GM12878 (cell line): Measurements from ENCODE around the gene KRT72. TPM values are rescaled to one million over a fixed set of nuclear protein-coding genes. Genes with fewer than 3 reads are reported as not detected.

Experiments used
- ATAC-seq: fragments of 200-7000 bp; cut with Tn5 transposase; 3 replicates; pipeline ENCODE4 v1.9.1; 2020; ENCODE audit warnings: mild to moderate bottlenecking, moderate library complexity
- BruUV-seq: library from RNA; stranded (reverse); fragments of 400-500 nt; replicated peaks from 2 replicates; lab custom pipeline; 2021; lab: Mats Ljungman, UMichigan
- CTCF ChIA-PET: fragments of 300-600 bp; sonication (Branson Sonifier 250); formaldehyde crosslinking; extraction: SDS; loops from one replicate; lab custom pipeline; 2021; ENCODE audit warnings: inconsistent platforms; lab: Yijun Ruan, JAX
- POLR2A ChIA-PET: fragments of 350-600 bp; formaldehyde crosslinking; extraction: SDS; loops from one replicate; lab custom pipeline; 2021; ENCODE audit warnings: inconsistent platforms; lab: Charles Lee
- RAD21 ChIA-PET: fragments of 300-600 bp; sonication (Branson Sonifier 250); formaldehyde crosslinking; loops from one replicate; lab custom pipeline; 2023; ENCODE audit warnings: antibody characterized with exemption; ENCODE audit not compliant: unreplicated experiment; lab: Charles Lee
- SMC1A ChIA-PET: fragments of 300-600 bp; sonication (Branson Sonifier 250); formaldehyde crosslinking; loops from one replicate; lab custom pipeline; 2023; ENCODE audit not compliant: unreplicated experiment, uncharacterized antibody; lab: Charles Lee
- DNase-seq: peaks from one replicate; pipeline ENCODE4 v3.0.0-alpha.2; 2011; ENCODE audit warnings: low read depth, low spot score
- FAIRE-seq: peaks from 3 replicates; lab custom pipeline; 2011; peaks lifted over from hg19 to GRCh38; lab: Jason Lieb, UNC
- H2AFZ ChIP-seq: 2 replicates; pipeline ENCODE4 v1.6.0; 2011; ENCODE audit warnings: low read depth, low read length, control low read depth; ENCODE audit not compliant: control insufficient read depth
- H3K27ac ChIP-seq: 2 replicates; pipeline ENCODE4 v1.5.1; 2011; ENCODE audit warnings: control low read depth; ENCODE audit not compliant: control insufficient read depth, insufficient read depth
- H3K27me3 ChIP-seq, 2 experiments: replicated peaks in 1 of 2; 2 replicates each; pipeline versions ENCODE4 v1.6.0 to v1.6.1; 2011; ENCODE audit warnings: low read length in 1 of 2; ENCODE audit not compliant: control insufficient read depth in 2 of 2, insufficient read depth in 2 of 2
- H3K36me3 ChIP-seq, 2 experiments: 2 replicates each; pipeline ENCODE4 v1.5.1; 2011; ENCODE audit warnings: low read length in 1 of 2; ENCODE audit not compliant: control insufficient read depth in 2 of 2, insufficient read depth in 2 of 2
- H3K4me1 ChIP-seq: 2 replicates; pipeline ENCODE4 v1.6.1; 2011; ENCODE audit warnings: mild to moderate bottlenecking, low read length, moderate library complexity, mixed read lengths; ENCODE audit not compliant: control insufficient read depth, insufficient read depth
- H3K4me2 ChIP-seq: 2 replicates; pipeline ENCODE4 v1.6.0; 2011; ENCODE audit warnings: control low read depth; ENCODE audit not compliant: control insufficient read depth, insufficient read depth
- H3K4me3 ChIP-seq: fragments of 200-600 bp; sonication (generic); 2 replicates; pipeline ENCODE4 v1.5.1; 2016
- H3K79me2 ChIP-seq: 2 replicates; pipeline ENCODE4 v1.6.0; 2011; ENCODE audit warnings: low read length; ENCODE audit not compliant: control insufficient read depth, insufficient read depth
- H3K9ac ChIP-seq: 2 replicates; pipeline ENCODE4 v1.8.0; 2011; ENCODE audit warnings: low read length, control low read depth, mixed read lengths; ENCODE audit not compliant: control insufficient read depth, insufficient read depth
- H3K9me3 ChIP-seq: replicated peaks from 3 replicates; pipeline ENCODE4 v1.5.1; 2011; ENCODE audit warnings: mild to moderate bottlenecking, low read length; ENCODE audit not compliant: control insufficient read depth, insufficient read depth
- H4K20me1 ChIP-seq: 2 replicates; pipeline ENCODE4 v1.6.0; 2011; ENCODE audit not compliant: control insufficient read depth, insufficient read depth
- BRCA1 ChIP-seq: IDR thresholded peaks from 2 replicates; pipeline ENCODE4 v1.6.1; 2011; ENCODE audit warnings: low read depth, low read length, improper control_type of control experiment
- EGR1 ChIP-seq, 2 experiments: IDR thresholded peaks; 1 replicate in 1 of 2; 2 replicates in 1 of 2; pipeline ENCODE4 v1.6.1; 2011 to 2012; ENCODE audit warnings: low read depth in 2 of 2, low read length in 2 of 2, borderline replicate concordance in 1 of 2, mild to moderate bottlenecking in 1 of 2, moderate library complexity in 1 of 2
- ESRRA ChIP-seq: IDR thresholded peaks from 2 replicates; pipeline ENCODE4 v1.6.1; 2012; ENCODE audit warnings: mild to moderate bottlenecking, low read length, improper control_type of control experiment
- FOXK2 ChIP-seq: fragments of 450-650 bp; IDR thresholded peaks from 2 replicates; pipeline ENCODE4 v1.6.1; 2017; ENCODE audit warnings: mild to moderate bottlenecking, moderate library complexity
- KLF5 ChIP-seq: fragments of 450-650 bp; IDR thresholded peaks from 2 replicates; pipeline ENCODE4 v1.6.1; 2014; ENCODE audit warnings: mild to moderate bottlenecking; ENCODE audit not compliant: partially characterized antibody
- MXI1 ChIP-seq: fragments of 150-350 bp; IDR thresholded peaks from 2 replicates; pipeline ENCODE4 v1.6.1; 2011; ENCODE audit warnings: low read depth, mild to moderate bottlenecking, inconsistent platforms, low read length, improper control_type of control experiment
- NR2C2 ChIP-seq: IDR thresholded peaks from 2 replicates; pipeline ENCODE4 v1.6.1; 2011; ENCODE audit warnings: borderline replicate concordance, low read depth; ENCODE audit not compliant: control insufficient read depth, insufficient read length
- RAD51 ChIP-seq: fragments of 450-650 bp; IDR thresholded peaks from 2 replicates; pipeline ENCODE4 v1.6.1; 2016; ENCODE audit warnings: moderate library complexity, mild to moderate bottlenecking, inconsistent platforms
- ZNF622 ChIP-seq: fragments of 450-650 bp; IDR thresholded peaks from 2 replicates; pipeline ENCODE4 v1.6.1; 2017; ENCODE audit warnings: mild to moderate bottlenecking, inconsistent platforms
- WGBS: methylation state at CpG from one replicate; pipeline ENCODE4 v1.1.6; 2016; ENCODE audit warnings: low lambda C conversion rate; ENCODE audit not compliant: insufficient replicate concordance, insufficient coverage; ENCODE audit errors: missing lambda C conversion rate; 5-methylcytosine and 5-hydroxymethylcytosine counted together
- in situ Hi-C: fragments of 300-500 bp; cut with MboI; formaldehyde crosslinking; loops from 9 replicates; pipeline ENCODE4 v1.14.3; 2018; ENCODE audit warnings: mixed read lengths
- intact Hi-C: fragments of 100-400 bp; cut with micrococcal nuclease; formaldehyde crosslinking; loops from one replicate; pipeline ENCODE4 v1.14.2; 2022; ENCODE audit not compliant: unreplicated experiment
- polyA plus RNA-seq, 11 experiments: library from polyadenylated mRNA; depleted of rRNA in 4 of 11; unstranded in 6 of 11; stranded (reverse) in 5 of 11; fragments of >200 nt; fragmentation: Nextera tagmentation in 4 of 11; fragmentation: Illumina TruSeq in 1 of 11; extraction: Ambion mirVana in 4 of 11; extraction: Trizol in 1 of 11; gene quantifications; 1 replicate in 1 of 11; 2 replicates in 10 of 11; pipeline versions ENCODE4 v1.2.1 to v1.2.3, GENCODE V29; 2011 to 2016; ENCODE audit warnings: inconsistent platforms in 2 of 11, missing spikeins in 2 of 11, low read depth in 1 of 11
- total RNA-seq, 4 experiments: library from RNA; depleted of rRNA in 3 of 4; stranded (reverse); fragments of >200 nt in 3 of 4; fragmentation: Illumina TruSeq in 1 of 4; extraction: Trizol in 1 of 4; gene quantifications; 2 replicates each; pipeline versions ENCODE4 v1.2.1 to v1.2.3, GENCODE V29; 2013 to 2021
- TF ChIP-seq, protein P1 (sequence below): fragments of 450-650 bp; IDR thresholded peaks from 2 replicates; pipeline ENCODE4 v1.6.1; 2016; ENCODE audit warnings: mild to moderate bottlenecking
- TF ChIP-seq, protein P2 (sequence below): fragments of 450-650 bp; conservative IDR thresholded peaks from 2 replicates; pipeline ENCODE4 v1.6.1; 2017; ENCODE audit warnings: mild to moderate bottlenecking, moderate library complexity

Gene KRT72
- total and polyA plus RNA-seq, 10 of the 15 experiments (the other 5 are each of a cell fraction or from before 2014, with no cell fraction given): not detected

DNA sequence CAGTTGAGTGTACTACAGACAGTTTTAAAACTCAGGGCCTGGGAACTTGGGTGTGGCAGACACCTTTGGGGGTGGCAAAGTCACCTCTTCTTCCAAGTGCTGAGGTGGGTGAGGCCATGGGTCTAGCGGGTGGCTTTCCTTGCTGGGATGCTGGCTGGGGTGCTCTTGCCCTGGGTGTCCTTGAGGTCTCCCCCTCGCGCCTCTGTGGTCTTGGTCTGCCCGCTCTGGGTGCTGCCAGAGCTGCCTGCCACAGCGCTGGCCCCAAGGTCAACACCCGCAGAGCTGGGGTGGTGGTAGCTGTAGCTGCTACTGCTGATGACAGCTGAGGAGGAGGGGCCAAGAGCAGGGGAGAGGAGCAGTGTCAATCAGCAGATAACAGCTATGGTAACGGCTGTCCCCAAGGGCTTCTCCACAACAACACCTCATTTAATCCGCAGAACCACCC lies 34.4 kb downstream of the KRT72 start:
- CTCF ChIA-PET: interaction anchor here (1.2 kb wide), 1 partner anchor 8 kb away, joined by 3 read pairs; no protein-coding TSS in a partner anchor
- intact Hi-C loops: no loop called here
- H3K4me2 ChIP-seq: no peak overlapping the region
- H2AFZ ChIP-seq: no peak overlapping the region
- no peak overlapping the region for H3K4me3 ChIP-seq
- WGBS: 42% methylated on average over 8 of the region's 8 CpGs
- BruUV-seq: no TSS peak
- no peaks in the 10 kb centered on the region for H3K36me3 ChIP-seq
- DNase-seq: no peak
- ATAC-seq: no peak
- 0 out of 2 replicates have a peak, but pooled peaks cover 2% of the 10 kb centered on the region for H4K20me1 ChIP-seq
- H3K9ac ChIP-seq: no peak overlapping the region
- POLR2A ChIA-PET: no interaction called here
- in situ Hi-C loops: no loop called here
- no peak for FAIRE-seq
- RAD21 ChIA-PET: no interaction called here
- H3K4me1 ChIP-seq: no peaks in the 10 kb centered on the region
- H3K27me3 ChIP-seq: peaks cover 2 to 8% of the 10 kb centered on the region in 2 experiments; a peak in 3 of 4 replicates
- SMC1A ChIA-PET: no interaction called here
- no peaks in the 10 kb centered on the region for H3K79me2 ChIP-seq
- TF ChIP-seq, protein P1, sequence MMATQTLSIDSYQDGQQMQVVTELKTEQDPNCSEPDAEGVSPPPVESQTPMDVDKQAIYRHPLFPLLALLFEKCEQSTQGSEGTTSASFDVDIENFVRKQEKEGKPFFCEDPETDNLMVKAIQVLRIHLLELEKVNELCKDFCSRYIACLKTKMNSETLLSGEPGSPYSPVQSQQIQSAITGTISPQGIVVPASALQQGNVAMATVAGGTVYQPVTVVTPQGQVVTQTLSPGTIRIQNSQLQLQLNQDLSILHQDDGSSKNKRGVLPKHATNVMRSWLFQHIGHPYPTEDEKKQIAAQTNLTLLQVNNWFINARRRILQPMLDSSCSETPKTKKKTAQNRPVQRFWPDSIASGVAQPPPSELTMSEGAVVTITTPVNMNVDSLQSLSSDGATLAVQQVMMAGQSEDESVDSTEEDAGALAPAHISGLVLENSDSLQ: peak; percentile 67
- TF ChIP-seq, protein P2, sequence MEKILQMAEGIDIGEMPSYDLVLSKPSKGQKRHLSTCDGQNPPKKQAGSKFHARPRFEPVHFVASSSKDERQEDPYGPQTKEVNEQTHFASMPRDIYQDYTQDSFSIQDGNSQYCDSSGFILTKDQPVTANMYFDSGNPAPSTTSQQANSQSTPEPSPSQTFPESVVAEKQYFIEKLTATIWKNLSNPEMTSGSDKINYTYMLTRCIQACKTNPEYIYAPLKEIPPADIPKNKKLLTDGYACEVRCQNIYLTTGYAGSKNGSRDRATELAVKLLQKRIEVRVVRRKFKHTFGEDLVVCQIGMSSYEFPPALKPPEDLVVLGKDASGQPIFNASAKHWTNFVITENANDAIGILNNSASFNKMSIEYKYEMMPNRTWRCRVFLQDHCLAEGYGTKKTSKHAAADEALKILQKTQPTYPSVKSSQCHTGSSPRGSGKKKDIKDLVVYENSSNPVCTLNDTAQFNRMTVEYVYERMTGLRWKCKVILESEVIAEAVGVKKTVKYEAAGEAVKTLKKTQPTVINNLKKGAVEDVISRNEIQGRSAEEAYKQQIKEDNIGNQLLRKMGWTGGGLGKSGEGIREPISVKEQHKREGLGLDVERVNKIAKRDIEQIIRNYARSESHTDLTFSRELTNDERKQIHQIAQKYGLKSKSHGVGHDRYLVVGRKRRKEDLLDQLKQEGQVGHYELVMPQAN: no peak
- TF ChIP-seq, all 136 proteins: peak for 1
- no peak overlapping the region for H3K27ac ChIP-seq
- no peaks in the 10 kb centered on the region for H3K9me3 ChIP-seq

DNA sequence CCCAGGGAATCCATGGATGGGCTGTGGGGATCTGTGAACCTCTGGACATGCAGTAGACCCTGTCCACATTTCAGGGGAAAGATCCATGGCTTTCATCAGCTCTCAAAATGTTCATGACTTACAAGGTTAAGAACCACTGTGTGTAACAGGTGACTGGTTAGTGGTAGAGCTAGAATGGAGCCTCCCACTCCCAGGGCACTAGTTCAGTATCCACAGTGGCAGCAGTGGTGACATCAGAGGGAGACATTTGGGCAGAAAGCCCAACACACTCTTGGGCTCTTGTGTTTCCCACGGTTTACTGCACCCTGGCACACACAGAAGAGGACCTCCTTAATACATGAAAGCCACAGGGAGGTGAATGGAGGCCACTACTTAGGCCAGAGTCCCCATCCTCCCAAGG lies 36.7 kb downstream of the KRT72 start:
- no peak overlapping the region for H3K4me2 ChIP-seq
- H2AFZ ChIP-seq: no peak overlapping the region
- FAIRE-seq (no peak), DNase-seq (no peak), ATAC-seq (no peak)
- no peaks in the 10 kb centered on the region for H3K4me1 ChIP-seq
- ChIA-PET SMC1A (no interaction called here), RAD21 (no interaction called here), CTCF (no interaction called here), POLR2A (no interaction called here)
- in situ Hi-C loops: no loop called here
- intact Hi-C loops: no loop called here
- TF ChIP-seq BRCA1 (no peak), EGR1 (IDR thresholded peaks at IDR 0.05; ENCODE audit: borderline replicate concordance in 1 of 2, low read depth in 2 of 2, low read length in 2 of 2) (no peak), ESRRA (no peak), MXI1 (no peak), ZNF622 (no peak), FOXK2 (no peak), NR2C2 (no peak), KLF5 (no peak), RAD51 (no peak)
- no peaks in the 10 kb centered on the region for H4K20me1 ChIP-seq
- H3K9me3 ChIP-seq: no peaks in the 10 kb centered on the region
- H3K36me3 ChIP-seq: no peaks in the 10 kb centered on the region
- H3K9ac ChIP-seq: no peak overlapping the region
- H3K27ac ChIP-seq: no peak overlapping the region
- H3K4me3 ChIP-seq: no peak overlapping the region
- WGBS: 0% methylated on average over 1 of the region's 1 CpG
- H3K27me3 ChIP-seq: no peaks in the 10 kb centered on the region; a peak in 1 of 4 replicates
- no TSS peak for BruUV-seq
- H3K79me2 ChIP-seq: no peaks in the 10 kb centered on the region
